Right atrium auricular region (tissue), 2 donors: ENCODE results near the gene RNF217. TPM values are rescaled to one million over a fixed set of nuclear protein-coding genes. Genes with fewer than 3 reads are reported as not detected.

Source experiments
- DNase-seq: peaks from one replicate; pipeline ENCODE4 v3.0.0-alpha.2; 2019; ENCODE audit warnings: low spot score
- H3K27ac ChIP-seq, 2 donors: fragments of 200-600 bp; sonication (generic); 1 replicate in 1 of 2; 2 replicates in 1 of 2; pipeline ENCODE4 v1.5.1; 2016 to 2019
- H3K27me3 ChIP-seq, 2 donors: fragments of 200-600 bp; sonication (generic); one replicate each; pipeline versions ENCODE4 v1.5.1 to v1.6.0; 2017 to 2019
- H3K36me3 ChIP-seq: fragments of 200-600 bp; sonication (generic); one replicate; pipeline ENCODE4 v1.5.1; 2016
- H3K4me1 ChIP-seq, 2 donors: fragments of 200-600 bp; sonication (generic); one replicate each; pipeline versions ENCODE4 v1.5.1 to v1.6.0; 2017 to 2019
- H3K4me3 ChIP-seq, 2 donors: fragments of 200-600 bp; sonication (generic); 1 replicate in 1 of 2; 2 replicates in 1 of 2; pipeline ENCODE4 v1.5.1; 2017 to 2019; ENCODE audit warnings: mild to moderate bottlenecking in 1 of 2, moderate library complexity in 1 of 2
- H3K9me3 ChIP-seq, 2 donors: fragments of 200-600 bp; sonication (generic); one replicate each; pipeline ENCODE4 v1.5.1; 2019
- total RNA-seq, 2 donors: library from RNA; depleted of rRNA; stranded (reverse); fragments of >200 nt; gene quantifications; one replicate each; pipeline ENCODE4 v1.1.0, GENCODE V29; 2016
- TF ChIP-seq, protein P1 (sequence below), 2 donors: fragments of 200-600 bp; sonication (generic); IDR thresholded peaks; one replicate each; pipeline ENCODE4 v1.5.1; 2019; ENCODE audit warnings: antibody characterized with exemption in 2 of 2

RNF217 gene
- total RNA-seq, 2 donors from 2014 or later = 12.7 to 14.1 TPM

GRCh38 chr6:124987291-124987690 is 25.1 kb downstream of the RNF217 start:
- H3K4me3 ChIP-seq = no peak overlapping the region
- H3K27ac ChIP-seq = no peak overlapping the region
- H3K36me3 ChIP-seq = no peaks in the 10 kb centered on the region
- TF ChIP-seq, protein P1, sequence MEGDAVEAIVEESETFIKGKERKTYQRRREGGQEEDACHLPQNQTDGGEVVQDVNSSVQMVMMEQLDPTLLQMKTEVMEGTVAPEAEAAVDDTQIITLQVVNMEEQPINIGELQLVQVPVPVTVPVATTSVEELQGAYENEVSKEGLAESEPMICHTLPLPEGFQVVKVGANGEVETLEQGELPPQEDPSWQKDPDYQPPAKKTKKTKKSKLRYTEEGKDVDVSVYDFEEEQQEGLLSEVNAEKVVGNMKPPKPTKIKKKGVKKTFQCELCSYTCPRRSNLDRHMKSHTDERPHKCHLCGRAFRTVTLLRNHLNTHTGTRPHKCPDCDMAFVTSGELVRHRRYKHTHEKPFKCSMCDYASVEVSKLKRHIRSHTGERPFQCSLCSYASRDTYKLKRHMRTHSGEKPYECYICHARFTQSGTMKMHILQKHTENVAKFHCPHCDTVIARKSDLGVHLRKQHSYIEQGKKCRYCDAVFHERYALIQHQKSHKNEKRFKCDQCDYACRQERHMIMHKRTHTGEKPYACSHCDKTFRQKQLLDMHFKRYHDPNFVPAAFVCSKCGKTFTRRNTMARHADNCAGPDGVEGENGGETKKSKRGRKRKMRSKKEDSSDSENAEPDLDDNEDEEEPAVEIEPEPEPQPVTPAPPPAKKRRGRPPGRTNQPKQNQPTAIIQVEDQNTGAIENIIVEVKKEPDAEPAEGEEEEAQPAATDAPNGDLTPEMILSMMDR (IDR thresholded peaks at IDR 0.05) = no peak
- no peaks in the 10 kb centered on the region for H3K9me3 ChIP-seq
- DNase-seq = no peak
- H3K4me1 ChIP-seq = peaks cover 0 to 7% of the 10 kb centered on the region in 2 donors
- no peaks in the 10 kb centered on the region for H3K27me3 ChIP-seq

- no peaks in the 10 kb centered on the region for H3K27me3 ChIP-seq
- H3K4me3 ChIP-seq = no peak overlapping the region
- H3K27ac ChIP-seq = no peak overlapping the region
- TF ChIP-seq, protein P1 (IDR thresholded peaks at IDR 0.05) = no peak
- no peaks in the 10 kb centered on the region for H3K36me3 ChIP-seq
- no peak for DNase-seq
- peaks cover 0 to 7% of the 10 kb centered on the region in 2 donors for H3K4me1 ChIP-seq
- no peaks in the 10 kb centered on the region for H3K9me3 ChIP-seq
These were observed 25.9 kb downstream of the RNF217 start for GRCh38 chr6:124987999-124988591.

- H3K4me1 ChIP-seq = peaks cover 0 to 7% of the 10 kb centered on the region in 2 donors
- no peak for DNase-seq
- no peak overlapping the region for H3K27ac ChIP-seq
- H3K4me3 ChIP-seq = no peak overlapping the region
- no peaks in the 10 kb centered on the region for H3K9me3 ChIP-seq
- TF ChIP-seq, protein P1 (IDR thresholded peaks at IDR 0.05) = no peak
- no peaks in the 10 kb centered on the region for H3K36me3 ChIP-seq
- H3K27me3 ChIP-seq = no peaks in the 10 kb centered on the region
These were observed 27.1 kb downstream of the RNF217 start for GRCh38 chr6:124989136-124989983.

DNA sequence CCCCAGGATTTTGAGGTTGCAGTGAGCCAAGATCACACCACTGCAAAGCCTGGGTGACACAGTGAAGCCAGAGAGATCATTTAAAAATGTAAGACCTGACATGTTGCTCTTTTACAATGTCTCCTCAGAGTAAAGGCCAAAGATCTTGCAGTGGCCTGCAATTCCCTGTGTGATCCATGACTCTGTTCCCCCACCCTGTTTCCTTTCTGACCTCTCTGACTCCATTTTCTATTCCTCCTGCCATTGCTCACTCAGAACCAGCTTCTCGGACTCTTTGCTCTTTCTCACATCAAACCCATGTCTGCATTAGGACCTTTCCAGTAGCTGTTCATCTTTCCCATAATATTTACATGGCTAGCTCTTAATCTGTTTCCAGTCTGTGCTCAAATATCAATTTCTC is 28.8 kb downstream of the RNF217 start:
- no peak overlapping the region for H3K4me3 ChIP-seq
- no peaks in the 10 kb centered on the region for H3K9me3 ChIP-seq
- no peak overlapping the region for H3K27ac ChIP-seq
- no peaks in the 10 kb centered on the region for H3K27me3 ChIP-seq
- H3K36me3 ChIP-seq = no peaks in the 10 kb centered on the region
- TF ChIP-seq, protein P1 (IDR thresholded peaks at IDR 0.05) = no peak
- no peak for DNase-seq
- peaks cover 0 to 2% of the 10 kb centered on the region in 2 donors for H3K4me1 ChIP-seq

- TF ChIP-seq, protein P1 (IDR thresholded peaks at IDR 0.05) = no peak
- no peaks in the 10 kb centered on the region for H3K4me1 ChIP-seq
- H3K4me3 ChIP-seq = no peak overlapping the region
- H3K9me3 ChIP-seq = no peaks in the 10 kb centered on the region
- no peak for DNase-seq
- H3K36me3 ChIP-seq = no peaks in the 10 kb centered on the region
- no peaks in the 10 kb centered on the region for H3K27me3 ChIP-seq
- no peak overlapping the region for H3K27ac ChIP-seq
These were observed 29.6 kb downstream of the RNF217 start for GRCh38 chr6:124991764-124992295.
